SJSA1 (cell line): Measurements from ENCODE around the gene ERICH6B. TPM values are rescaled to one million over a fixed set of nuclear protein-coding genes. Genes with fewer than 3 reads are reported as not detected.
"Not testable (repeated sequence)": the region's sequence is repeated elsewhere in the genome, so short reads cannot be mapped to it uniquely, and the experiment has no call there.

ENCODE experiments used
- DNase-seq, 2 experiments: peaks; one replicate each; pipeline ENCODE4 v3.0.0-alpha.2; 2015 to 2020; ENCODE audit warnings: low spot score in 2 of 2, low read depth in 1 of 2
- H3K27ac ChIP-seq: fragments of 250-450 bp; sonication (Bioruptor Pico); 2 replicates; pipeline ENCODE4 v1.5.1; 2020; ENCODE audit warnings: mild to moderate bottlenecking, moderate library complexity
- H3K27me3 ChIP-seq: fragments of 250-450 bp; sonication (Bioruptor Pico); replicated peaks from 2 replicates; pipeline ENCODE4 v1.5.1; 2020; ENCODE audit warnings: mild to moderate bottlenecking, moderate library complexity
- H3K36me3 ChIP-seq: fragments of 250-450 bp; sonication (Bioruptor Pico); 2 replicates; pipeline ENCODE4 v1.5.1; 2020; ENCODE audit warnings: mild to moderate bottlenecking
- H3K4me1 ChIP-seq: fragments of 250-450 bp; sonication (Bioruptor Pico); replicated peaks from 2 replicates; pipeline ENCODE4 v1.6.1; 2021; ENCODE audit warnings: mild to moderate bottlenecking
- H3K4me3 ChIP-seq: fragments of 250-450 bp; sonication (Bioruptor Pico); 2 replicates; pipeline ENCODE4 v1.5.1; 2020; ENCODE audit warnings: mild to moderate bottlenecking
- H3K9me3 ChIP-seq: fragments of 250-450 bp; sonication (Bioruptor Pico); replicated peaks from 2 replicates; pipeline ENCODE4 v1.5.1; 2020; ENCODE audit warnings: mild to moderate bottlenecking
- total RNA-seq: library from RNA; depleted of rRNA; stranded (reverse); fragments of >200 nt; shearing (Covaris generic); gene quantifications from 2 replicates; pipeline ENCODE4 v1.2.3, GENCODE V29; 2014; rRNA removed

Gene ERICH6B
- total RNA-seq, result not detected in 2 replicates

DNA sequence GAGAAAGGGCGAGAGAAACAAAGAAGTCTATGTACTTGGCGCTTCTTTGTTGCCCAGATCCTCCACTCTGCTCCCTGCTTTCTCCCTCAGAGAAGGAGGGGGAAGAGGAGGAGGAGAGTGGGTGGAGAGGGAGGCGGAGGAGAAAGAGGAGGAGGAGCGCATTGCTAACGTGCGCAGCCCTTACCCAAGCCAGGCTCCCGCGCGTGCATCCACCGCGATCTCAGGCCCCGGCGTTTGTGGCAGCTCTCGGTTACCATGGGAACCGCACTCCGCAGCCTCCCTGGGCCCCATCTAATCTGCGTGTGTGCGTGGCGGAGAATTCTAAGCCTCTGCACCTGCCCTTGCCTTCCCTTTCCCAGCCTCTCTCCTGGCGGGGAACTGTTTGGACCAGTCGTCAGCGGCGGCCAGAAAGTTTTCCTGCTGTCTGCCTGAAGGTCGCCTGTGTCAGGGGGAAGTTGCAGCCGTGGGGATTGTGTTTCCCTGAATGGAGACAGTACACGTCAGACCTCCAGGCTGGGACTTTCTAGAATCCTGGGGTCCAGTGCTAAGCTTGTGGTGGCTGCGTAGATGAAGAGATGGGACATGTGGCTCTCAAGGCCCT, at the start of gene ERICH6B:
Gene ERICH6B (minus strand): TSS at position 239 of the 601 bp plus-strand sequence. CDS start 18,734 bp downstream, outside the sequence.
- no peak for DNase-seq
- H3K27ac ChIP-seq, result no peak within 1 kb of the TSS
- H3K4me3 ChIP-seq, result no peak within 1 kb of the TSS
- no peaks in the 10 kb centered on the region for H3K36me3 ChIP-seq
- no peaks in the 10 kb centered on the region for H3K9me3 ChIP-seq
- H3K27me3 ChIP-seq, result peaks cover 23% of the 10 kb centered on the region
- no peaks in the 10 kb centered on the region for H3K4me1 ChIP-seq

DNA sequence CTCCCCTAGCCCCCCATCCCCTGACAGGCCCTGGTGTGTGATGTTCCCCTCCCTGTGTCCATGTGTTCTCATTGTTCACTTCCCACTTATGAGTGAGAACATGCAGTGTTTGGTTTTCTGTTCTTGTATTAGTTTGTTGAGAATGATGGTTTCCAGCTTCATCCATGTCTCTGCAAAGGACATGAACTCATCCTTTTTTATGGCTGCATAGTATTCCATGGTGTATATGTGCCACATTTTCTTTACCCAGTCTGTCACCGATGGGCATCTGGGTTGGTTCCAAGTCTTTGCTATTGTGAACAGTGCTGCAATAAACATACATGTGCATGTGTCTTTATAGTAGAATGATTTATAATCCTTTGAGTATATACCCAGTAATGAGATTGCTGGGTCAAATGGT, 47.4 kb upstream of the ERICH6B start:
- not testable (repeated sequence) for H3K9me3 ChIP-seq

DNA sequence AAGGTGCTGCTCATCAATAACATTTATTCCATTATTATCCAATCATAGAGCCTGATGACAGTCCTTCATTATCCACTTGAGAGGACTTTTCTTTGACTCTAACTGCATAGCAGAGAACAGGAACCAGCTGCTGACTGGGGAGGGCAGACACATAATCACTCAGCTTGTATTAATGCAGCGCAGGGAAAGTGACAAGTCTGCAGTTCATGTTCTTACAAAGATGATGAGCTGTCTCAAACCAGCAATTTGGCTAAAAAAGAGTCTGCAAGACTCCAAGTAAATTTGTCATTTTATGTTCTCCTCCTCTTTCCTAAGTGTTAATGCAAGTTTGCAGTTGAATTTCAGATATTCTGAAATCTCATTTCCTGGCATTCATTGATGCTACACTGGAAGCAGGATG, 46.6 kb upstream of the ERICH6B start:
- DNase-seq, result no peak
- Histone ChIP-seq H3K27ac (no peak overlapping the region), H3K4me3 (no peak overlapping the region), H3K36me3 (no peaks in the 10 kb centered on the region), H3K27me3 (no peaks in the 10 kb centered on the region), H3K9me3 (no peaks in the 10 kb centered on the region), H3K4me1 (no peaks in the 10 kb centered on the region)

More for the DNA sequence above, 47.4 kb upstream of the ERICH6B start:
- H3K36me3 ChIP-seq, H3K4me3 ChIP-seq, H3K27me3 ChIP-seq, H3K27ac ChIP-seq, H3K4me1 ChIP-seq, DNase-seq: not testable (repeated sequence)

DNA sequence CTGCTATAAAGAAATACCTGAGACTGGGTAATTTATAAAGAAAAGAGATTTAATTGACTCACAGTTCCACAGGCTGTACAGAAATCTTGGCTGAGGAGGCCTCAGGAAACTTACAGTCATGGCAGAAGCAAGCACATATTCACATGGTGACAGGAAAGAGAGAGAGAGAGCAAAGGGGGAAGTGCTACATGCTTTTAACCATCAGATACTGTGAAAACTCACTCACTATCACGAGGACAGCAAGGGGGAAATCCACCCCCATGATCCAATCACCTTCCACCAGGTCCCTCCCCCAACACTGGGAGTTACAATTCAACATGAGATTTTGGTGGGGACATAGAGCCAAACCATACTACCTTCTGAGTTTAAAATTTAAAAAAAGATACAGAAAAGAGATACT, 44.9 kb upstream of the ERICH6B start:
- not testable (repeated sequence) for DNase-seq, H3K4me1 ChIP-seq, H3K4me3 ChIP-seq, H3K27ac ChIP-seq, H3K36me3 ChIP-seq, H3K27me3 ChIP-seq, H3K9me3 ChIP-seq

DNA sequence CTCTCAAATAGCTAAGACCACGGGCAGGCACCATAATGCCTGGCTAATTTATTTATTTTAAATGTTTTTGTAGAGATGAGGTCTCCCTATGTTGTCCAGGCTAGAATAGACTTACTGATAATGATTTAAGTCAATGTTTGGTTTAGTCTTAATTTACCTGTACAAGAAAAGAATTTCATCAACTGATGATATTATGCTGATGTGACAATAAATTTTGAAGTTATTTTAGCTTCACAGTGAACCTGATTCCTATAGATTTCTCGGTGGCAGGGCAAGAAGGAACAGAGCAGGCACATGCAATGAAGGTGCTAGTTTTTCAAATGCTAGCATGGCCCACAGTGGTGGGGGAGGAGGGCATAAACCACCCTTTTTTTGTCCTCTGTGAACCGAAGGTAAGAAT, 44.0 kb upstream of the ERICH6B start:
- Histone ChIP-seq H3K36me3 (no peaks in the 10 kb centered on the region), H3K9me3 (no peaks in the 10 kb centered on the region), H3K27me3 (no peaks in the 10 kb centered on the region), H3K4me1 (no peaks in the 10 kb centered on the region), H3K27ac (no peak overlapping the region), H3K4me3 (no peak overlapping the region)
- no peak for DNase-seq

DNA sequence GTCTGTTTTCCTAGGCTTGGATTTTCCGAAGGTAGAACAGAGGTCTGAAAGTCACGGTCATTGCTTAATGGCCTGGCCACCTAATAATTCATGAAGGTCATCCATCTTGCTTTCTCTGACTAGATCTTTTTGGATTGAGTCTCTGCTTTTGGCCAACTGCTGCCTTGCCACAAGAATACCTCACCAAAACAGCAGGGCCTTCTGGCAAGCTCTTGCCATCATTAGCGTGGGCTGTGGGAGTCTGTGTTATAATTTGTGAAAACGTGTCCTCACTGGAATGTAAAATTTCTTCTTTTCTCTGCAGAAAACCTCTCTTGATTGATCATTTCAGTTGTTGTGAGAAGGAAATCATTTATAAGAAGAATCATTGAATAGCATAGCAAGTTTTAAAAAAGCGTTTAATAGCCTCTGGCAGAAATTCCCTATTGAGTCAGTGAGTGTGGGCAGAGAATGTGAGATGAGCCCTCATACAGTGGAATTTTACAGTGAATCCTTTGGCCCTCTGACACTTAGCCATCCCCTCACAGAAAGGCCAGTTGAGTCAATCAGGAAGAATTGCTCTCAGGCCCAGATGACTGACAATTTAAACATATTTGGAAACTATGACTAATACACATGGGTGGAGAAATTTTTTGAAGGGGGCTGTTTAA, 43.2 kb upstream of the ERICH6B start:
- no peak overlapping the region for H3K27ac ChIP-seq
- no peaks in the 10 kb centered on the region for H3K9me3 ChIP-seq
- no peaks in the 10 kb centered on the region for H3K4me1 ChIP-seq
- DNase-seq, result no peak
- no peaks in the 10 kb centered on the region for H3K36me3 ChIP-seq
- no peaks in the 10 kb centered on the region for H3K27me3 ChIP-seq
- H3K4me3 ChIP-seq, result no peak overlapping the region

DNA sequence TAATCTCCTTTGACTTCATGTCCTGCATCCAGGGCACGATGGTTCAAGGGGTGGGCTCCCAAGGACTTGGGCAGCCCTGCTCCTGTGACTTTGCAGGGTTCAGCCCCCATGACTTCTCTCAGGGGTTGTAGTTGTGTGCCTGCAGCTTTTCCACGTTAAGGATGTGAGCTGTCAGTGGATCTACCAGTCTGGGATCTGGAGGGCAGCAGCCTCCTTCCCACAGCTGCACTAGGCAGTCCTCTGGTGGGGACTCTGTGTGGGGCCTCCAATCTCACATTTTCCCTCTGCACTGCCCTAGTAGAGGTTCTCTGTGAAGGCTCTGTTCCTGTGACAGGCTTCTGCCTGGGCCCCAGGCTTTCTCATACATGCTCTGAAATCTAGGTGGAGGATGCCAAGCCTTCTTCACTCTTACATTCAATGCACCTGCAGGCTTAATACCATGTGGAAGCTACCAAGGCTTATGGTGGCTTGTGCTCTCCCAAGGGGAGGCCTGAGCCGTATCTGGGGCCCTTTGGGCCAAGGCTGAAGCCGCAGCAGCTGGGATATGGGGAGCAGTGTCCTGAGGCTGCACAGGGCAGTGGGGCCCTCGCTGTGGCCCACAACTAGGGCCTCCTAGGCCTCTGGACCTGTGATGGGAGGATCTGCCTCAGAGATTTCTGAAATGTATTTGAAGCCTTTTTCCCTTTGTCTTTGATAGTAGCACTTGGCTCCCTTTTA, 39.3 kb upstream of the ERICH6B start:
- Histone ChIP-seq H3K27me3 (no peaks in the 10 kb centered on the region), H3K9me3 (no peaks in the 10 kb centered on the region), H3K4me3 (no peak overlapping the region), H3K27ac (no peak overlapping the region), H3K36me3 (no peaks in the 10 kb centered on the region), H3K4me1 (no peaks in the 10 kb centered on the region)
- DNase-seq, result no peak

DNA sequence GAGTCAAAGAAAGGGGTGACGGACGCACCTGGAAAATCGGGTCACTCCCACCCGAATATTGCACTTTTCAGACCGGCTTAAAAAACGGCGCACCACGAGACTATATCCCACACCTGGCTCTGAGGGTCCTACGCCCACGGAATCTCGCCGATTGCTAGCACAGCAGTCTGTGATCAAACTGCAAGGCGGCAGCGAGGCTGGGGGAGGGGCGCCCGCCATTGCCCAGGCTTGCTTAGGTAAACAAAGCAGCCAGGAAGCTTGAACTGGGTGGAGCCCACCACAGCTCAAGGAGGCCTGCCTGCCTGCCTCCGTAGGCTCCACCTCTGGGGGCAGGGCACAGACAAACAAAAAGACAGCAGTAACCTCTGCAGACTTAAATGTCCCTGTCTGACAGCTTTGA, 29.7 kb upstream of the ERICH6B start:
- not testable (repeated sequence) for H3K27me3 ChIP-seq, DNase-seq, H3K4me3 ChIP-seq, H3K36me3 ChIP-seq, H3K4me1 ChIP-seq, H3K27ac ChIP-seq, H3K9me3 ChIP-seq

DNA sequence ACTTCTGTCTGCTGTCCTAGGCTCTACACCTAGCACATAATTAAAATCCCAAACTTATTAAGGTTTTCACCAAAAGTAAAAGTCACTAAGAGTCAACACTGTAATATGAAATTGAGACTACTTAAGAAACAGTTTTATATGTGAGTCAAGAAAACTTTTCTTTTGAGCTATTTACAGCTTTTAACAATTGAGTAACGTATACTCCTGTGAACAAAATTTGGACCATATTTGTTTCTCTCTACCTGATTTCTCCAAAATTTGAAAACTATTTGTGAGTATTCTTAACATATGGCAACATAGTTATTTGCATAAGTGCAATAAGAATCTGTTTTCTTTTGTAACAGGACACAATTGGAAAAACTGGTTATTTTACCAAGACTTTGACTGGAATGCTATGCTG, 26.6 kb upstream of the ERICH6B start:
- H3K4me3 ChIP-seq, H3K36me3 ChIP-seq, H3K27ac ChIP-seq, H3K27me3 ChIP-seq, H3K9me3 ChIP-seq, H3K4me1 ChIP-seq, DNase-seq: not testable (repeated sequence)

DNA sequence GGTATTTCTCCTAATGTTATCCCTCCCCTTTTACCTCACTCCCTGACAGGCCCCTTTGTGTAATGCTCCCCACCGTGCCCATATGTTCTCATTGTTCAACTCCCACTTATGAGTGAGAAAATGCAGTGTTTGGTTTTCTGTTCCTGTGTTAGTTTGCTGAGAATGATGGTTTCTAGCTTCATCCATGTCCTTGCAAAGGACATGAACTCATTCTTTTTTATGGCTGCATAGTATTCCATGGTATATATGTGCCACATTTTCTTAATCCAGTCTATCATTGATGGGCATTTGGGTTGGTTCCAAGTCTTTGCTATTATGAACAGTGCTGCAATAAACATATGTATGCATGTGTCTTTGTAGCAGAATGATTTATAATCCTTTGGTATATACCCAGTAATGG, 19.8 kb upstream of the ERICH6B start:
- not testable (repeated sequence) for H3K27me3 ChIP-seq, H3K4me3 ChIP-seq, H3K27ac ChIP-seq, H3K4me1 ChIP-seq, H3K36me3 ChIP-seq, DNase-seq, H3K9me3 ChIP-seq

DNA sequence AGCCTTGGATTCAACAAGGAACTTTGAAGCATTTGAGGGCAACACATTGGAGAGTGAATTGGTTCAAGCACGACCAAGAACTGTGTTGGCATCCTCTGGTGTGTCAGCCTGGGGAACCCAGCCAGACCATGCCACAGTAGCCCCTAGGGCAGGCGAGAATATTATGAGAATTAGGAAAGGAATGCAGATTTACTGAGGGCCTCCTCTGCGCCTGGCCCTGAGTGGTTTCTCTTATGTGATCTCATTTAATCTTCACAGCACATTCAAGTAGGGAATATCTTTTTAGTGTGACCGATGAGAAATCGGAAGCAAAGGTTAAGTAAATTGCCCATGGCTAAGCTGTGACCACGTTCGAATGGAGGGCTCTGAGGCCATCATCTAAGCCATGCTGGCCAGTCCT, 15.3 kb upstream of the ERICH6B start:
- no peaks in the 10 kb centered on the region for H3K36me3 ChIP-seq
- no peak for DNase-seq
- H3K4me1 ChIP-seq, result no peaks in the 10 kb centered on the region
- no peak overlapping the region for H3K4me3 ChIP-seq
- H3K27me3 ChIP-seq, result peaks cover 4% of the 10 kb centered on the region; the same call in 1 of the 2 replicates
- no peak overlapping the region for H3K27ac ChIP-seq
- H3K9me3 ChIP-seq, result no peaks in the 10 kb centered on the region

DNA sequence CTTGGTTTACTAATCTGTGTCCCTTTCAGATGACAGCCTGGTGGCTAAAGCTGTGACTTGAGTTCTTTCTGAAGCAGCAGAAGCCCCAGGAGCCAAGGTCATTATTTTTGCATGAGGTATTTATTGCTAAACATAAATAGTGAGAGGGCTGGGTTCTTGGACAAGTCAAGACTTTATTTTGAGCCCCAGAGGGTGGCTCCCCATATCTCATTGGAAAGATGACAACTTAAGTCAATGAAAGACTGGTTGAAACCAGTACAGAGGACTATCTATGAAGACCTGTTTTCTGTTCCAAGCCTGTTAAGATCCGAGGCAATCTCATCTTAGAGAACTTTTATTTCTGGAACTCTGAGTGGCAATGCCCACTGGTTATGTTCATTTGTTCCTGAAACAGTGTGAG, 14.4 kb upstream of the ERICH6B start:
- Histone ChIP-seq H3K4me3 (no peak overlapping the region), H3K9me3 (no peaks in the 10 kb centered on the region), H3K4me1 (no peaks in the 10 kb centered on the region), H3K27me3 (peaks cover 7% of the 10 kb centered on the region; the same call in 1 of the 2 replicates), H3K27ac (no peak overlapping the region), H3K36me3 (no peaks in the 10 kb centered on the region)
- DNase-seq, result no peak

DNA sequence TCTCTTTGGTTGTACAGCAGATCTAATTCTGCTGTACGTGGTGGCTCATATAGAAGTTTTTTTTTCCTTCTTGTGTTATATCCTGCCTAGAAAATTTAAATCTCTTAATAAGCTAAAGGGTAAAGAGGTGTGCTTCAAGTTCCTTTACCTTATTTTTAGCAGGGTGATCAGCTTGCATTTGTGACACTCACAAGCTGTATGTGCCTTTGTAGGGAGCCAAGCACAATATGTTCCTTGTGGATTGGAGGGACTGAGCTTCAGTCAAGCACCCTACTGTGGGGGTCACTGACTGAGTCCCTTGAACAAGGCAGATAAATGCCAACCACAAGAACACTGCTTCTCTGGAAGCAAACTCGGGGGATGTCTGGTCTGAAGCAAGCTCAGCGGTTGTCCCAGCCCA, 12.6 kb upstream of the ERICH6B start:
- no peak overlapping the region for H3K27ac ChIP-seq
- H3K4me3 ChIP-seq, result no peak overlapping the region
- H3K4me1 ChIP-seq, result no peaks in the 10 kb centered on the region
- H3K36me3 ChIP-seq, result no peaks in the 10 kb centered on the region
- peaks cover 7% of the 10 kb centered on the region; the same call in 1 of the 2 replicates for H3K27me3 ChIP-seq
- no peaks in the 10 kb centered on the region for H3K9me3 ChIP-seq
- DNase-seq, result no peak

DNA sequence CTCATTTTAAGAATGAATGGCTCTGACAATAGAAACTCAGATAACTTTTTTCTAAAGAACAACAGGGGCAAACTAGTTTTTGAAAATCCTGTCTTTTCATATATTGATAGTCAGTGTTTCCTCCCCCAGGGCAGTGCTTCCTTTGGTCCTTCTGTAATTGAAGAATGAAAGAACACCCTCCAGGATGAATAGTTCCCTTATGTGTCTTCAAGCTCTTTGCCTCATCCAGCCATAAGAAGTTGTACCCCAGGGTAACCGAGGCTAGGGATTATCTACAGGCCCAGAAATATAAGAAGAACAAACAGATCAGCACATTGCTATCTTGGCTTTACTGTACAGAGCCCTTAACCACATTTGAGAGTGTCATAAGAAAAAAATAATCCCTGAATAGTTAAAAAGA, 12.1 kb upstream of the ERICH6B start:
- H3K27me3 ChIP-seq, result peaks cover 7% of the 10 kb centered on the region; the same call in 1 of the 2 replicates

More for the DNA sequence above, 12.1 kb upstream of the ERICH6B start:
- no peak overlapping the region for H3K27ac ChIP-seq
- H3K4me1 ChIP-seq, result no peaks in the 10 kb centered on the region
- no peaks in the 10 kb centered on the region for H3K36me3 ChIP-seq
- no peak for DNase-seq
- no peaks in the 10 kb centered on the region for H3K9me3 ChIP-seq
- H3K4me3 ChIP-seq, result no peak overlapping the region
